GM19238 (cell line): ENCODE data around the gene NUTF2.
"Not testable (repeated sequence)": the region's sequence is repeated elsewhere in the genome, so short reads cannot be mapped to it uniquely, and the experiment has no call there.

Source experiments
- DNase-seq: peaks from one replicate; pipeline ENCODE4 v3.0.0; 2011; ENCODE audit warnings: low spot score; ENCODE audit not compliant: insufficient read length

The NUTF2 gene

DNA sequence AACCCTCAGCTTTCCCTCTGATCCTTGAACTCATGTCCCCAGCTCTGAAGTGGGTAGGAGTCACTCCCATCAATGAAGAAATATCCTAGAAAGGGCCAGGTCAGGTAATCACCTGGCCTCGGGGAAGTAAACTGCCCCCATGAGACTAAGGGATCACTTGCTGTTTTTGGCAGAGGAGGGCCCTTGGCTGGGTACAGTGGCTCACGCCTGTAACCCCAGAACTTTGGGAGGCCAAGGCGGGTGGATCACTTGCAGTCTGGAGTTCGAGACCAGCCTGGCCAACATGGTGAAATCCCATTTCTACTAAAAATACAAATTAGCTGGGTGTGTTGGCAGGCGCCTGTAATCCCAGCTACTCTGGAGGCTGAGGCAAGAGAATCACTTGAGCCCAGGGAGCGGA lies 17.3 kb downstream of the NUTF2 start:
- not testable (repeated sequence) for DNase-seq

DNA sequence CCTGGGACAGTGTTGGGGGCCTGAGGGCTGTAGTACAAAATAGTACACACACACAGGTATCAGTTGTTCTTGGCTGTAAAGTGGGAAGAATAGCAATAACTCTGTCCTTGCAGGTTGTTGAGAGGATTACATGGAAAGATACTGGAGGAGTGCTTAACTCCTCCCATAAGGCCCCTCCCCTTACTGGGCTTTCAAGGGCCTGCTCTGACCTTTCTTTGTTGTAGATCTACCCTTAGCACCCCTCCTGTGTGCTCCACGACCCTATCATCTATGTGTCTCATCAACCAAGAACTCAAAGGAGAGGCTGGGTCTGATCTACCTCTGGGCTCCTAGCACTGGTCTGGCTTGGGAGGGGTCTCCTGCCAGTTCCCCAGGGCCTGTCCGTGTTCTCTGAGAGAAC lies 17.9 kb downstream of the NUTF2 start:
- no peak for DNase-seq

DNA sequence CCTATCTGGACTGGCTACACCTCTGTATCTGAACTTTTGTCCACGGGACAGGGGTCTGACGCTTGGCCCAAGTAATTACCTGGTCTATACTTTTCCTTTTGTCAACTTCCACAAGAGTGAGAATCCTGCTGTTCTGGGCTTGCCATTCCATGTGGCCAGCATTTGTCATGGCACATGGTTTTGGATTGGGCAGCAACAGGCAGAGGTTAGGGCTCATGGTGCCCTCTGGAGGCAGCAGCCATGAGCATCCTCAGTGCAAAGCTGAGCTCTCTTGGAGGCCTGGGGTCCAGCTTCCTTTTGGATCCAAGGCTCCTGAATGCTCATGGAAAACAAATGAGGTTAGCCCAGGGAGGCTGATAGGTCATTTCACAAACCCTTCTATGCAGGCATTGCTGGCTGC lies 18.6 kb downstream of the NUTF2 start:
- DNase-seq, result no peak

GRCh38 chr16:67868290-67868689 lies 21.6 kb downstream of the NUTF2 start:
- DNase-seq, result no peak

DNA sequence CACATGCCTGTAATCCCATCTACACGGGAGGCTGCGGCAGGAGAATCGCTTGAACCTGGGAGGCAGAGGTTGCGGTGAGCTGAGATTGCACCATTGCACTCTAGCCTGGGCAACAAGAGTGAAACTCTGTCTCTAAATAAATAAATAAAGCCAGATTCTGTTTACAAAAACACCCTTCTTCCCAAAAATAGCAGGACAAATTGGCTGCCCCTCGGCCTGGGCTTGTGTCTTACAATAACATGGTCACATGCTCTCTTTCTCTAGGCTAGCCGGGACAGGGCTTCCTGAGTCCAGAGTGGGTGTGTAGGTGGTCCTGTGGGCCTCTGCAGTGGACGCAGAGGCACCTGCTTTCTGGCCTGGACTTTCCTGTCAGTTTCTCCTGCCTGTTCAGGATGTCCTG lies 22.9 kb downstream of the NUTF2 start:
- no peak for DNase-seq

- no peak for DNase-seq
Observed at GRCh38 chr16:67871256-67871655, 24.5 kb downstream of the NUTF2 start.

DNA sequence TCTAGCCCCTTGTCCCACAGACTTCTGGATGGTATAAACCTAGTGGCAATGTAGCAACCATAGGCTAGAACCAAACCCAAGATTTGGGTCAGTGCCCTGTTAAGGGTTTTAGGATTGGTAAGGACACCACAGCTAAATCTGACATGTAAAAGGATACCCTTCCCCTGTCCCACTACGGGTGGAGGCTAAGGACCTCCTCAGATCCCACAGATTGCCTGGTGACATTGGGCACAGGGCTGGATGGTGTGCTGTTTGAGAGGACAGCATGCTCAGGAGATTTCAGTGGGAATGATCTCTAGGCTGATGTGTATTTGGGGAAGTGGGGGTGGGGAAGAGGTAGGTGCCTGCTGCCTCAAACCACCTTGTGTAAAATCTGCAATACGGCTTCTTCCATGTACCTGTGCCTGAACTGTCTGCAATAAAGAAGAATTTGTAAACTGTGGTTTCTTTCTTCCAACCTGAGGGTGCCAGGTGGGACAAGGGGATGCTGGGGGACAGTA lies 25.4 kb downstream of the NUTF2 start:
- no peak for DNase-seq

GRCh38 chr16:67872631-67873434 lies 26.1 kb downstream of the NUTF2 start, which contains the start of gene EDC4:
TSS of gene EDC4 (plus strand) at chr16:67873052. CDS start at chr16:67873262, 210 bp downstream.
- peak; percentile 93 for DNase-seq

DNA sequence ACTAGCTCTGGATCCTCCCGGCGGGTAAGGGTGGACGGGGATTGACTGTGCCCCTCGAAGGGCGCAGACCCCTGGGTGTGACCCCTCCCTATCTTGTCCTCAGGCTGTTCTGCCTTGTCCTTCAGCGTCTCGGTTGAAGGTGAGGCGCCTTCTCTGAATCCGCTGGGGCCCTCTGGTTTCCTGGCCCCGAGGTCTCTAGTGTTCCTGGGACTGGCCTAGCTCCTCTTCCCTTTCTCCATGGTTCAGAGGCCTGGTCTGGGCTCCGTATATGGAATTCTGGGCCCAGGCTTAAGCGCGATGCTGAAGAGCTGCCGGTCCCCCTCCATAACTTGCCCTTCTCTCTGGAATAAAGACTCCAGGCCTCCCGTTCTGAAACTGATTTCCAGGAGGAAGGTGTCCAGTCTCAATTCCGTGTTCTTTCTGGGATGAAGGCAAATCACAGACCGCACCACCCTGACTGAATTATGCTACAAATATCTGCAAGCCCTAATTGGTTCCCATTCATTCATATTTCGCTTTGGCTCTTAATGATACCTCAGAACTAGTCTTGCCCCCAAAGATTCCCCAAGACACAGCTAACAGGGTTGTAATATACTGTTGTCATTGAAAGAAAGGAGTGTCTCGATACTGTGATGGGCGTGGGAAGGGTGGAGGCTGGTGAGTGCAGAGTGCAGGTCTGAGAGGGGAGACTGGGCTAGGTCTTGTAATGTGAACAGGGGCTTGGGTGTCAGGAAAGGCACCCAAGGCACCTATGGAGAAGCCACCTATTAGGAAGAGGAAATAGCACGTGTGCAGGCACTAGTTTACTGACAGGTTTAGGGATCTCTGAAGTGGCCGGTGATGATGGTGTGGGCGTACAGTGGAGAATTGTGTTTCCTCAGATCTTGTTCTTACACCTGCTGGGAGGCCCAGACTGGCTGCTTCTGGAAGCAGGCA lies 27.0 kb downstream of the NUTF2 start:
- DNase-seq, result no peak

DNA sequence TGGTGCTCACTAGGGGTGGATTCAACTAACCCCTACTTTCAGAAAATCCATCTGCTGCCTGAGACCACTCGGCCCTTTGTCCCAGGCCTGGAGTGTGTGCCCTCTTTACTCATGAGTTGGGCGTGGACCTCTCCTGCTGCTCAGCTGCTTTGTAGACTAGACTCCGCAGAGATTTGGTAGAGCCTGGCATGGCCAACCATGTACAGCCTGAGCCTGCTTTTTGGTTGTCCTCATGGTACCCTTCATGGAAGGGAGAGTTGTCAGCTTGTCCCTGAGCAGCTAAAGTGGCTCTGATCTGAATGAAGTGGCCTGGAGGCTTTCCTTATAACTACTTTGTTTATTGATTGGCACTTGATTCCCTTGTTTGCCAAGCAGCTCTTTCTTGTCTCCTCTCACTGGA lies 27.6 kb downstream of the NUTF2 start:
- no peak for DNase-seq

DNA sequence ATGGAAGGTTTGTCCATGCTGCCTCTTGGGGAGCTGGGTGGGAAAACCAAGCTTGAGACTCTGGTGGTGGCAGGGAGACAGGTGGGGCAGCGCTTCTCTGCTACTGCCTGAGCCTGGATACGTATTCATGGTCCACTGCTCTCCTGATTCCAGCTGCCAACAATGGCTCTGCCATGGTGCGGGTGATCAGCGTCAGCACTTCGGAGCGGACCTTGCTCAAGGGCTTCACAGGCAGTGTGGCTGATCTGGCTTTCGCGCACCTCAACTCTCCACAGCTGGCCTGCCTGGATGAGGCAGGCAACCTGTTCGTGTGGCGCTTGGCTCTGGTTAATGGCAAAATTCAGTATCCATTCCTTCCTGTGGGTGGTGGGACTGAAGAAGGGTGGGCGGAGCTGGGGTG lies 30.3 kb downstream of the NUTF2 start:
- no peak for DNase-seq

- no peak for DNase-seq
Observed at GRCh38 chr16:67878232-67878631, 31.5 kb downstream of the NUTF2 start.

DNA sequence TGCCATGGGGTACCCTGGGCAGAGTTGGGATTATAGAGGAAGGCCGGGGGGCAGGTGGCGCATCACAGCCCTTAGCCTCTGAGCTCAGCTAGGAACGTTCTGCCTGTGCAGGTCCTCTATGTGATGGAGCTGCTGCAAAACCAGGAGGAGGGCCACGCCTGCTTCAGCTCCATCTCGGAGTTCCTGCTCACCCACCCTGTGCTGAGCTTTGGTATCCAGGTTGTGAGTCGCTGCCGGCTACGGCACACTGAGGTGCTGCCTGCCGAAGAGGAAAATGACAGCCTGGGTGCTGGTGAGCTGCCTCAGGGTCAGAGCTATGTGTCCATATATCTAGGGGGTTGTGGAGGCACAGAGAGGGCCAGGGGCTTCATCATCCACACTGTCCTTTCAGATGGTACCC lies 32.1 kb downstream of the NUTF2 start:
- no peak for DNase-seq

GRCh38 chr16:67879462-67879861 lies 32.7 kb downstream of the NUTF2 start:
- DNase-seq, result no peak

- no peak for DNase-seq
Observed at GRCh38 chr16:67879936-67880335, 33.2 kb downstream of the NUTF2 start.

DNA sequence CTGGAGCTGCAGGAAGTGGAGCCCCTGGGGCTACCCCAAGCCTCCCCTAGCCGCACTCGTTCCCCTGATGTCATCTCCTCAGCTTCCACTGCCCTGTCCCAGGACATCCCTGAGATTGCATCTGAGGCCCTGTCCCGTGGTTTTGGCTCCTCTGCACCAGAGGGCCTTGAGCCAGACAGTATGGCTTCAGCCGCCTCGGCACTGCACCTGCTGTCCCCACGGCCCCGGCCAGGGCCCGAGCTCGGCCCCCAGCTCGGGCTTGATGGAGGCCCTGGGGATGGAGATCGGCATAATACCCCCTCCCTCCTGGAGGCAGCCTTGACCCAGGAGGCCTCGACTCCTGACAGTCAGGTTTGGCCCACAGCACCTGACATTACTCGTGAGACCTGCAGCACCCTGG lies 33.9 kb downstream of the NUTF2 start:
- DNase-seq, result no peak

DNA sequence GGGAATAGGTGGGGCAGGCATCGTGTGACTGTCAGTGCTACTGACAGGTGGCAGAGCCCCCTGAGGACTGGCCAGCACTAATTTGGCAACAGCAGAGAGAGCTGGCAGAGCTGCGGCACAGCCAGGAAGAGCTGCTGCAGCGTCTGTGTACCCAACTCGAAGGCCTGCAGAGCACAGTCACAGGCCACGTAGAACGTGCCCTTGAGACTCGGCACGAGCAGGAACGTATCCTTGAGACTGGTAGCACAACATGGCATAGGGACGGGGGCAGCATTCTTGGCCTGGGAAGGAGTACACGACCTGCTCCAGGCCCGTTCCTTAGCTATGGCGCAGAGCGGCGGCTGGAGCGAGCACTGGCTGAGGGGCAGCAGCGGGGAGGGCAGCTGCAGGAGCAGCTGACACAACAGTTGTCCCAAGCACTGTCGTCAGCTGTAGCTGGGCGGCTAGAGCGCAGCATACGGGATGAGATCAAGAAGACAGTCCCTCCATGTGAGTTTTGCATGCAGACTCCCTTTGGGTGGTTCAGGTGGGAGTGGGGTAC lies 35.0 kb downstream of the NUTF2 start:
- no peak for DNase-seq

GRCh38 chr16:67882374-67883145 lies 35.8 kb downstream of the NUTF2 start:
- DNase-seq, result no peak

DNA sequence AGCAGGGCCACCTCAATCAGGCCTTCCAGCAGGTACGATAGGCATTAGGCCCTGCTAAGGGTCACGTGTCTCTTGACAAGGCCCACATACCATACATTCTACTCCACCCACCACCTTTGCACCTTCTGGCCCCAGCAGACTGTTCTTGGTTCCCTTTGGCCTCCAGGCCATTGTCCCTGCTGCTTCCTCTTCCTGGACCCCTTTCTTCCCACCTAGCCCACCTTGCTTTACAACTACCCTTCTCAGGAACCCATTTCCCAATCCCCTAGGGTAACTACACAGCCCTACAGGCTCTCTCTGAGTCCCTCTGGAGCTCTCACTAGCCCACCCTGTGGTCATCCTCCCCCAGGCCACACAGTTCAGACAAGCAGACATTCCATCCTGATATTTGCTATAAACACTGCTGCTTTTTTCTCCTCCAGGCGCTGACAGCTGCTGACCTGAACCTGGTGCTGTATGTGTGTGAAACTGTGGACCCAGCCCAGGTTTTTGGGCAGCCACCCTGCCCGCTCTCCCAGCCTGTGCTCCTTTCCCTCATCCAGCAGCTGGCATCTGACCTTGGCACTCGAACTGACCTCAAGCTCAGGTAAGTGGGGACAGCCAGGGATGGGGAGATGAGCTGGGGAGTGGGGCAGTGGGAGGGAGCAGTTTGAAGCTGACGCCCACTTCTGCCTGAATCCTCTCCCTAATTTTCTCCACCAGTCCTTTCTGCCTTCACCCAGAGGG lies 36.6 kb downstream of the NUTF2 start:
- DNase-seq, result no peak

GRCh38 chr16:67883872-67884261 lies 37.1 kb downstream of the NUTF2 start:
- peak; percentile 84 for DNase-seq
